Measurements from ENCODE around the gene C1QTNF1.

DNA sequence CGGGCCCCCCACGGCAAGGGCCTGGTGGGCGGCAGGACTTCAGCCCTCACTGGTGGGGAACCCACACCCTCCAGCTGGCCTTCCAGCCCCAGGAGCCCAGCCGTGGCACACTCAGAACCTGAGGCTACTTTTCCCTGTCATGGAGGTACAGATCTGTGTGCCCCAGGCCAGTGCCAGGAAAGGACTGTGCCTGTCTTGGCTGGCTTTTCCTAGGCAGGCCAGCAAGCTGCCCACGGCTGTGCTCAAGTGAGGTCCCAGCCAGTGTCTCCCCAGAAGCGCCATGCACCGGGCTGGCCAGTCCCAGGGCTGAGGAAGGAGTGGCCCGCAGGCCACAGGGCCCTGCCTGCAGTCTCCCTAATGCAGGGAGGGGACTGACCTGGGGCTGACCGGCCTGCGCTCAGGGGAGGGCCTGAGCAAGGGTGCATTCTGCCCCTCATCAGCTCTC is 67.3 kb downstream of the C1QTNF1 start:
- TF ChIP-seq EGR1 (IDR thresholded peaks at IDR 0.05) = no peak
- no peak for TF ChIP-seq ZBTB7A (IDR thresholded peaks at IDR 0.05; ENCODE audit: low read depth)
- TF ChIP-seq EP300 (IDR thresholded peaks at IDR 0.05; ENCODE audit: borderline replicate concordance) = no peak

Measured in Ishikawa (cell line).